Spleen (tissue), 7 donors: ENCODE data around the gene RHBDF2.

ENCODE experiments used
- POLR2A ChIP-seq, 3 donors: fragments of 450-650 bp; IDR thresholded peaks; one replicate each; pipeline ENCODE4 v1.5.1; 2017; ENCODE audit warnings: antibody characterized with exemption in 3 of 3, mild to moderate bottlenecking in 1 of 3
- POLR2AphosphoS5 ChIP-seq, 3 donors: sonication (generic); formaldehyde crosslinking; IDR thresholded peaks; one replicate each; pipeline ENCODE4 v1.5.1; 2017; ENCODE audit warnings: antibody characterized with exemption in 3 of 3
- TF ChIP-seq, protein P1 (sequence below), 11 experiments: fragments of 200-600 bp in 7 of 11; fragments of 450-650 bp in 4 of 11; sonication (generic) in 4 of 11; IDR thresholded peaks in 8 of 11; conservative IDR thresholded peaks in 3 of 11; 1 replicate in 7 of 11; 2 replicates in 4 of 11; pipeline versions ENCODE4 v1.4.0 to v1.8.0; 2016 to 2021; ENCODE audit warnings: antibody characterized with exemption in 11 of 11, inconsistent platforms in 4 of 11, mild to moderate bottlenecking in 1 of 11
- donor health status: DM: no; HTN: no; CAD: no; lungs with moderate emphysema.
- donor health status: DM: no; HTN: no; CAD: no.
- donor health status: DM: no; HTN: no; CAD: no.

DNA sequence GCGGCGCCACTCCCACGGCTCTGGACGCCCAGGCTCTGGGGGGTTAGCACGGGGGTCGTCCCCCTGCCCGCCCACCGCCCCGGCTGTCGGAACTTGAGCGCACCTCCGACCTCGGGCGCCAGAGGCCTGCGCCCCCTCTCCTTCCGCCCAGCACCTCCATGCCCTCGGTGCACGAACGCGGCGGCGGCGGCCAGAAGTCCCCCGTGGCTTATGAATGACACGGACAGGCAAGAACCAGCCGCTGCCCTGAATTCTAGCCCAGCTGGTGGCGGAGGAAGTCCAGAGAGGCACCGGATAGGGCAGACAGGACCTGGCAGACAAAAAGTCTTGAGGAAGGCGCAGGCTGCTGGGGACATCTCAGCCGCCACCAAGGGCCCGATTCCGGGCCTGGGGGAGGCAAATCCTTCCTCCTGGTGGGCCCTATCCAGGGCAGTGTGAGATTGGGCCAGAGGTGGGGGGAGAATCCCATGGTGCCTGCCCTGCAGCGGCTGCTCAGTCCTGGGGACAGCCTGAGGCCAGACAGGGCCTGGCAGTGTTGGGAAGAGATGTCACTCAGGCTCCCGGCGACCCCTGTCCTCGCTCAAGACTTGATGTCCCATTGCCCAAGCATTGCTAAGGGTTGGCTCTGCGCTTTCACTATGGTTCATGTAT lies 37.2 kb upstream of the RHBDF2 start:
- TF ChIP-seq, protein P1, sequence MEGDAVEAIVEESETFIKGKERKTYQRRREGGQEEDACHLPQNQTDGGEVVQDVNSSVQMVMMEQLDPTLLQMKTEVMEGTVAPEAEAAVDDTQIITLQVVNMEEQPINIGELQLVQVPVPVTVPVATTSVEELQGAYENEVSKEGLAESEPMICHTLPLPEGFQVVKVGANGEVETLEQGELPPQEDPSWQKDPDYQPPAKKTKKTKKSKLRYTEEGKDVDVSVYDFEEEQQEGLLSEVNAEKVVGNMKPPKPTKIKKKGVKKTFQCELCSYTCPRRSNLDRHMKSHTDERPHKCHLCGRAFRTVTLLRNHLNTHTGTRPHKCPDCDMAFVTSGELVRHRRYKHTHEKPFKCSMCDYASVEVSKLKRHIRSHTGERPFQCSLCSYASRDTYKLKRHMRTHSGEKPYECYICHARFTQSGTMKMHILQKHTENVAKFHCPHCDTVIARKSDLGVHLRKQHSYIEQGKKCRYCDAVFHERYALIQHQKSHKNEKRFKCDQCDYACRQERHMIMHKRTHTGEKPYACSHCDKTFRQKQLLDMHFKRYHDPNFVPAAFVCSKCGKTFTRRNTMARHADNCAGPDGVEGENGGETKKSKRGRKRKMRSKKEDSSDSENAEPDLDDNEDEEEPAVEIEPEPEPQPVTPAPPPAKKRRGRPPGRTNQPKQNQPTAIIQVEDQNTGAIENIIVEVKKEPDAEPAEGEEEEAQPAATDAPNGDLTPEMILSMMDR (IDR thresholded peaks at IDR 0.05 in 8 of 11, conservative IDR thresholded peaks at IDR 0.05 in 3 of 11), result no peak
- TF ChIP-seq POLR2A (IDR thresholded peaks at IDR 0.05) (no peak), POLR2AphosphoS5 (IDR thresholded peaks at IDR 0.05) (peak in 2 of 3 donors; percentile 20 to 24)
